RWPE2 (cell line): ENCODE measurements around the gene DCX.

Experiments used
- ATAC-seq: fragments of 200-7000 bp; cut with Tn5 transposase; 3 replicates; pipeline ENCODE4 v1.9.1; 2021; ENCODE audit warnings: low read depth
- DNase-seq: peaks from one replicate; pipeline ENCODE4 v3.0.0-alpha.2; 2020; ENCODE audit warnings: low spot score
- H3K27ac ChIP-seq: fragments of 450-650 bp; 2 replicates; pipeline ENCODE4 v1.5.1; 2017; ENCODE audit warnings: mild to moderate bottlenecking; ENCODE audit not compliant: poor library complexity, severe bottlenecking
- H3K27me3 ChIP-seq: fragments of 250-450 bp; sonication (Bioruptor Pico); 2 replicates; pipeline ENCODE4 v1.5.1; 2021; ENCODE audit warnings: mild to moderate bottlenecking, moderate library complexity; ENCODE audit not compliant: insufficient read depth, poor library complexity, severe bottlenecking
- H3K36me3 ChIP-seq: fragments of 250-450 bp; sonication (Bioruptor Pico); 2 replicates; pipeline ENCODE4 v1.5.1; 2020; ENCODE audit warnings: low read depth, mild to moderate bottlenecking, moderate library complexity
- H3K4me1 ChIP-seq: fragments of 250-450 bp; sonication (Bioruptor Pico); 2 replicates; pipeline ENCODE4 v1.5.1; 2021; ENCODE audit warnings: mild to moderate bottlenecking, moderate library complexity; ENCODE audit not compliant: insufficient read depth, poor library complexity, severe bottlenecking
- H3K4me3 ChIP-seq: fragments of 250-450 bp; sonication (Bioruptor Pico); 2 replicates; pipeline ENCODE4 v1.5.1; 2021; ENCODE audit warnings: mild to moderate bottlenecking, moderate library complexity; ENCODE audit not compliant: severe bottlenecking
- H3K9me3 ChIP-seq: fragments of 250-450 bp; sonication (Bioruptor Pico); 2 replicates; pipeline ENCODE4 v1.5.1; 2021; ENCODE audit warnings: mild to moderate bottlenecking, moderate library complexity; ENCODE audit not compliant: severe bottlenecking
- TF ChIP-seq, protein P1 (sequence below): fragments of 450-650 bp; IDR thresholded peaks from one replicate; pipeline ENCODE4 v1.5.1; 2017; ENCODE audit warnings: mild to moderate bottlenecking, moderate library complexity; ENCODE audit not compliant: poor library complexity, severe bottlenecking

The DCX gene

DNA sequence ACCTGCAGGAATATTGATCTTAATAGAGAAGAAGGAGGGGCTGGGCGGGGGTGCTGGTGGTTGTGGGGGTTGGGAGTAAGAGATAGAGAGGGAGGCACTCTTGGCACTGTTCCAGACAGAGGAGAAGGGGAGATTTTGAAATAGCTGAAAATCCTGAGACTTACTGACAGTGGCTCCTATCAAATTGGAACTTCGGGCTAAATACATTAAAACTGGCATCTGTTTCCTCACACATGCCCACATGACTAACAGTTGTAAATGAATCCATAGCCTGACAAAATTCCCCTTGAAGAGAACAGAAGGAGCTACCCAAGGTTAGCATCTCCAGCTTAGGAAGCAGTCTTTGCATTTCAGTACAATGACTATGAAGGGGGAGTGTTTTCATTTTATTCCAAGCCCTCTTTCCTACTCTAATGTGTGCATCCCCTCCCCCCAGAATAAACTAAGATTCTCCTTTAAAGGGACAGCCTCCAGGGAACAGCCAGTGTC is 1.4 kb downstream of the DCX start:
- DNase-seq (no peak), ATAC-seq (no peak)
- TF ChIP-seq, protein P1, sequence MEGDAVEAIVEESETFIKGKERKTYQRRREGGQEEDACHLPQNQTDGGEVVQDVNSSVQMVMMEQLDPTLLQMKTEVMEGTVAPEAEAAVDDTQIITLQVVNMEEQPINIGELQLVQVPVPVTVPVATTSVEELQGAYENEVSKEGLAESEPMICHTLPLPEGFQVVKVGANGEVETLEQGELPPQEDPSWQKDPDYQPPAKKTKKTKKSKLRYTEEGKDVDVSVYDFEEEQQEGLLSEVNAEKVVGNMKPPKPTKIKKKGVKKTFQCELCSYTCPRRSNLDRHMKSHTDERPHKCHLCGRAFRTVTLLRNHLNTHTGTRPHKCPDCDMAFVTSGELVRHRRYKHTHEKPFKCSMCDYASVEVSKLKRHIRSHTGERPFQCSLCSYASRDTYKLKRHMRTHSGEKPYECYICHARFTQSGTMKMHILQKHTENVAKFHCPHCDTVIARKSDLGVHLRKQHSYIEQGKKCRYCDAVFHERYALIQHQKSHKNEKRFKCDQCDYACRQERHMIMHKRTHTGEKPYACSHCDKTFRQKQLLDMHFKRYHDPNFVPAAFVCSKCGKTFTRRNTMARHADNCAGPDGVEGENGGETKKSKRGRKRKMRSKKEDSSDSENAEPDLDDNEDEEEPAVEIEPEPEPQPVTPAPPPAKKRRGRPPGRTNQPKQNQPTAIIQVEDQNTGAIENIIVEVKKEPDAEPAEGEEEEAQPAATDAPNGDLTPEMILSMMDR: no peak
- Histone ChIP-seq H3K4me3 (no peak overlapping the region), H3K27me3 (no peaks in the 10 kb centered on the region), H3K36me3 (no peaks in the 10 kb centered on the region), H3K4me1 (no peaks in the 10 kb centered on the region), H3K9me3 (no peaks in the 10 kb centered on the region), H3K27ac (no peak overlapping the region)

DNA sequence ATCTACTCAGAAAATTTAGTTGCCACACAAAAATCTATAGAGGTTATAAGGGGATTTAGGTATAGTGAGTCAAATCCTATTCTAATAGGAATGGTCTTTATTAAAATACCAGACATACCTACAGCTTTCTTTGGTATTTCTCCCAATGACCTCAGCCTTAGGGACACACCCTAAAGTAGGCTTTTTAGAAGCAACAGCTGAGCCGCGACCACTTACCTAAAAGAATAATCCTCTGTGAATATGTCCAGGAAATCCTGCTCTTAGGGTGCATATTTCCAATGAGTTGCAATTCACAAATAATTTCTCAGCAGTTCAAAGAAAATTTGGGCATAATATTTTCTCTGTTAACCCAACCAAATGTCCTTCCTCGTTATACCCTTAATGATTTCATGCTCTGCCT is 2.7 kb downstream of the DCX start:
- Histone ChIP-seq H3K9me3 (no peaks in the 10 kb centered on the region), H3K27me3 (no peaks in the 10 kb centered on the region), H3K27ac (no peak overlapping the region), H3K4me3 (no peak overlapping the region), H3K4me1 (no peaks in the 10 kb centered on the region), H3K36me3 (no peaks in the 10 kb centered on the region)
- no peak for DNase-seq
- ATAC-seq: no peak
- TF ChIP-seq, protein P1: no peak

DNA sequence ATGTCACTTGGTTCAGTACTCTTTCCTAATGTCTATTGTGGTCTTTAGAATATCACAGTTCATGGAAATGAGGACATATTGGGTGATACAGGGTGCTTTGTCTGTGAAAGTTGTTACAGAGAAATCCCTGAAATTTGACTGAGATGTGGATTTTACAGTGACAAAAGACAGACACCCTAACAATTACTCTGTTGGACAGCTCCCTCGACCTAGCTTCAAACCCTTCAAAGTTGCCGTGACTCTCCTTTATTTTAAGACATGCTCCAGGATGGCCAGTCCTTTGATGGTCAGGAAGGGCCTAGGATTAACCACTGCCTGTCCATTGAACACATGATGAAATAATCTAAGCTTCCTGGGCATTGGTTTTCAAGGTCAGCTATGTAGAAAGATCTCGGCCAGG is 4.0 kb downstream of the DCX start:
- TF ChIP-seq, protein P1: no peak
- DNase-seq (no peak), ATAC-seq (no peak)
- H3K9me3 ChIP-seq: no peaks in the 10 kb centered on the region
- no peak overlapping the region for H3K4me3 ChIP-seq
- no peaks in the 10 kb centered on the region for H3K27me3 ChIP-seq
- no peaks in the 10 kb centered on the region for H3K4me1 ChIP-seq
- no peaks in the 10 kb centered on the region for H3K36me3 ChIP-seq
- no peak overlapping the region for H3K27ac ChIP-seq

DNA sequence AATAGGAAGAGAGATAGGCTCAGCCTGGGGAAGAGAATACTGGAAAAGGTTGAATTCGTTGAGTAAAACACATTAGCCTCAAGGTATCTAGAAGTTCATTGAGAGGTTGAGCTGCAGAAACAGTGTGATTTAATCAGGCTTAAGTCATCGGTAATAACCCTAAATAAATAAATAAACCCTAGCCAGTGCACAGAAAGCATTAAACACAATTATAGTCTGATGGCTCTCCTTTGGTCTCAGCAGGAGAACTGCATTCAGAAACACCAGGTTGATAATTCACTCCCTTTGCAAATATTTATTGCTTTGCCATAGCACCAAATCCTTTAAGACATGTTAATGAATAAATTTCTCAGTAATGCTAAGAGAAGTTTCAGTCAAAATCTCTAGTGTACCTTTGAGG is 9.6 kb downstream of the DCX start:
- ATAC-seq (no peak), DNase-seq (no peak)
- no peaks in the 10 kb centered on the region for H3K9me3 ChIP-seq
- no peak overlapping the region for H3K27ac ChIP-seq
- no peaks in the 10 kb centered on the region for H3K36me3 ChIP-seq
- TF ChIP-seq, protein P1: no peak
- no peaks in the 10 kb centered on the region for H3K27me3 ChIP-seq
- H3K4me1 ChIP-seq: no peaks in the 10 kb centered on the region
- H3K4me3 ChIP-seq: no peak overlapping the region

DNA sequence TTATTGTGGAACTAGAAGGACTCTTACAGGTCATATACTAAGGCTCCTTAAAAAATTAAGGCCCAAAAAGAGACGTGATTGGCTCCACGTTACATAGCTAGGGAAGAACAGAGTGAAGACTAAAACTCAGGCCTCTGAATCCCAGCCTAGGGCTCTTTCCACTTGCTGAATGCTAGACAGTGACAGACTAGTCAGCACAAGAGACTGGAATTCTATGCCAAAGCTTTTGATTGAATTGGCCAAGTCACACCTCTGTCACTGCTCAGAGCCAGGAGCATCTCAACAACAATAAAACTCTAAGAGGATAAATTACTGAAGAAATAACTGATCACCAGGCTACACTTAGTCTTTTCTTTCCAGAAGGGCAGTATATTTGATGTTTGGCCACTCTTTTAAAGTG is 16.8 kb downstream of the DCX start:
- Histone ChIP-seq H3K4me1 (no peaks in the 10 kb centered on the region), H3K9me3 (no peaks in the 10 kb centered on the region), H3K27me3 (no peaks in the 10 kb centered on the region), H3K27ac (no peak overlapping the region), H3K4me3 (no peak overlapping the region), H3K36me3 (no peaks in the 10 kb centered on the region)
- ATAC-seq: no peak
- DNase-seq: no peak
- TF ChIP-seq, protein P1: no peak
